K562 (cell line): ENCODE measurements around the gene ZDHHC18. TPM values are rescaled to one million over a fixed set of nuclear protein-coding genes. Genes with fewer than 3 reads are reported as not detected.

Source experiments
- CHD7 ChIP-seq: fragments of 200-600 bp; sonication (generic); IDR thresholded peaks from one replicate; pipeline ENCODE4 v1.6.1; 2012; ENCODE audit warnings: mild to moderate bottlenecking, low read depth, low read length, inconsistent platforms
- ELF2 ChIP-seq: fragments of 250-450 bp; sonication (Bioruptor Pico); IDR thresholded peaks from 2 replicates; pipeline ENCODE4 v1.5.0; 2021; ENCODE audit warnings: mild to moderate bottlenecking
- ERF ChIP-seq: fragments of 450-650 bp; formaldehyde crosslinking; IDR thresholded peaks from 2 replicates; pipeline ENCODE4 v1.4.0; 2020; ENCODE audit warnings: mild to moderate bottlenecking, mixed read lengths
- MCM5 ChIP-seq: fragments of 450-650 bp; IDR thresholded peaks from 2 replicates; pipeline ENCODE4 v1.6.1; 2016; ENCODE audit warnings: low read depth
- MCM7 ChIP-seq, 2 experiments: fragments of 450-650 bp; IDR thresholded peaks; 2 replicates each; pipeline ENCODE4 v1.6.1; 2016 to 2018
- RAD51 ChIP-seq: fragments of 450-650 bp; IDR thresholded peaks from 2 replicates; pipeline ENCODE4 v1.7.1; 2016; ENCODE audit warnings: low read depth, mild to moderate bottlenecking, borderline replicate concordance
- SFPQ ChIP-seq: fragments of 200-400 bp; formaldehyde crosslinking; IDR thresholded peaks from 2 replicates; pipeline ENCODE4 v1.6.1; 2017; ENCODE audit warnings: mild to moderate bottlenecking, low read depth, low read length, moderate library complexity
- ZEB2 ChIP-seq: fragments of 450-650 bp; IDR thresholded peaks from 2 replicates; pipeline ENCODE4 v1.6.1; 2016
- ZFP36 ChIP-seq: fragments of 150-350 bp; IDR thresholded peaks from 2 replicates; pipeline ENCODE4 v1.6.1; 2018; ENCODE audit warnings: low read length, low read depth; ENCODE audit not compliant: partially characterized antibody
- ZNF174 ChIP-seq: fragments of 250-450 bp; sonication (Bioruptor Pico); IDR thresholded peaks from 2 replicates; pipeline ENCODE4 v1.4.0; 2020; ENCODE audit warnings: mild to moderate bottlenecking
- ZNF830 ChIP-seq: fragments of 250-450 bp; sonication (Bioruptor Pico); IDR thresholded peaks from 2 replicates; pipeline ENCODE4 v1.5.0; 2021; ENCODE audit warnings: mild to moderate bottlenecking
- polyA plus RNA-seq, 8 experiments: library from polyadenylated mRNA; depleted of rRNA in 4 of 8; stranded (reverse) in 5 of 8; unstranded in 3 of 8; fragments of >200 nt; fragmentation: Nextera tagmentation in 2 of 8; fragmentation: Illumina TruSeq in 1 of 8; extraction: Ambion mirVana in 2 of 8; extraction: Trizol in 1 of 8; gene quantifications; 2 replicates each; pipeline versions ENCODE4 v1.2.1 to v1.2.3, GENCODE V29; 2011 to 2014; ENCODE audit warnings: inconsistent platforms in 1 of 8, missing spikeins in 1 of 8
- total RNA-seq, 7 experiments: library from RNA; depleted of rRNA in 6 of 7; stranded (reverse); fragments of >200 nt in 6 of 7; fragmentation: Illumina TruSeq in 2 of 7; extraction: Trizol in 2 of 7; gene quantifications; 2 replicates each; pipeline versions ENCODE4 v1.2.1 to v1.2.3, GENCODE V29; 2011 to 2021; ENCODE audit warnings: low replicate concordance in 1 of 7
- TF ChIP-seq, protein P1 (sequence below), 2 experiments: fragments of 250-450 bp in 1 of 2; fragments of 450-650 bp in 1 of 2; sonication (Bioruptor Pico) in 1 of 2; IDR thresholded peaks; 2 replicates each; pipeline versions ENCODE4 v1.6.1 to v1.8.0; 2016 to 2021; ENCODE audit warnings: mild to moderate bottlenecking in 2 of 2, moderate library complexity in 2 of 2, missing compliant biosample characterization in 1 of 2, missing genetic modification characterization in 1 of 2
- TF ChIP-seq, protein P2 (sequence below): fragments of 250-450 bp; sonication (Bioruptor Pico); IDR thresholded peaks from 2 replicates; pipeline ENCODE4 v1.5.0; 2021

Gene ZDHHC18
- total and polyA plus RNA-seq, 9 of the 15 experiments (the other 6 are each of a cell fraction or from before 2014, with no cell fraction given), result 0.42 to 35.6 (median 15.8) TPM

DNA sequence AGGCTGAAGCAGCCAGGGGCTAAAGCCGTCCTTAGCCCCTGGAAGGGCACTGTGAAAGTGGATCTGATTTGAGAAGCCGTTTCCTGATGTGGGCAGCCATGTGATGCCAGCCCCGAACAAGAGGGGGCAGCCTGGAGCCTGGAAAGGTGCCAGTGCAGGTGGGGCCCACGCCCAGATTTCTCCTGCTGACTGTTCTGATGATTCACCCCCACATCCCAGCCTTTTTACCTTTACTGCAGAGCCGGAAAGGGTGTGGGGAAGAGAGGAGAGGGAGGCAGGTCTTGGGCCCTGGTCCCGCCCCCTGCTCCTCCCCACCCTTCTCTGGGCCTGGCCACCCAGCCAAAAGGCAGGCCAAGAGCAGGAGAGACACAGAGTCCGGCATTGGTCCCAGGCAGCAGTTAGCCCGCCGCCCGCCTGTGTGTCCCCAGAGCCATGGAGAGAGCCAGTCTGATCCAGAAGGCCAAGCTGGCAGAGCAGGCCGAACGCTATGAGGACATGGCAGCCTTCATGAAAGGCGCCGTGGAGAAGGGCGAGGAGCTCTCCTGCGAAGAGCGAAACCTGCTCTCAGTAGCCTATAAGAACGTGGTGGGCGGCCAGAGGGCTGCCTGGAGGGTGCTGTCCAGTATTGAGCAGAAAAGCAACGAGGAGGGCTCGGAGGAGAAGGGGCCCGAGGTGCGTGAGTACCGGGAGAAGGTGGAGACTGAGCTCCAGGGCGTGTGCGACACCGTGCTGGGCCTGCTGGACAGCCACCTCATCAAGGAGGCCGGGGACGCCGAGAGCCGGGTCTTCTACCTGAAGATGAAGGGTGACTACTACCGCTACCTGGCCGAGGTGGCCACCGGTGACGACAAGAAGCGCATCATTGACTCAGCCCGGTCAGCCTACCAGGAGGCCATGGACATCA, 36.5 kb downstream of the ZDHHC18 start, which contains the start of gene SFN (continued):
- TF ChIP-seq CHD7, result no peak
- TF ChIP-seq RAD51, result 0 out of 2 replicates have a peak, but pooled peaks have one; percentile 21
- no peak for TF ChIP-seq MCM5
- TF ChIP-seq ZEB2, result peak; percentile 98
- no peak for TF ChIP-seq ZNF830 (CRISPR knock-in tag)
- TF ChIP-seq ZFP36, result no peak
- TF ChIP-seq ERF (CRISPR knock-in tag), result no peak
- TF ChIP-seq, protein P1, sequence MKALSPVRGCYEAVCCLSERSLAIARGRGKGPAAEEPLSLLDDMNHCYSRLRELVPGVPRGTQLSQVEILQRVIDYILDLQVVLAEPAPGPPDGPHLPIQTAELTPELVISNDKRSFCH (CRISPR knock-in tag; IDR thresholded peaks at IDR 0.05), result no peak
- TF ChIP-seq, protein P1 (tag; IDR thresholded peaks at IDR 0.05), result no peak
- TF ChIP-seq, protein P2, sequence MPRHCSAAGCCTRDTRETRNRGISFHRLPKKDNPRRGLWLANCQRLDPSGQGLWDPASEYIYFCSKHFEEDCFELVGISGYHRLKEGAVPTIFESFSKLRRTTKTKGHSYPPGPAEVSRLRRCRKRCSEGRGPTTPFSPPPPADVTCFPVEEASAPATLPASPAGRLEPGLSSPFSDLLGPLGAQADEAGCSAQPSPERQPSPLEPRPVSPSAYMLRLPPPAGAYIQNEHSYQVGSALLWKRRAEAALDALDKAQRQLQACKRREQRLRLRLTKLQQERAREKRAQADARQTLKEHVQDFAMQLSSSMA (CRISPR knock-in tag), result no peak
- no peak for TF ChIP-seq SFPQ
- no peak for TF ChIP-seq MCM7 (IDR thresholded peaks at IDR 0.05)
- TF ChIP-seq ELF2 (CRISPR knock-in tag), result no peak
- TF ChIP-seq ZNF174 (CRISPR knock-in tag), result no peak
